H1 (cell line): ENCODE data around the gene RGS14. TPM values are rescaled to one million over a fixed set of nuclear protein-coding genes. Genes with fewer than 3 reads are reported as not detected.
A peak's percentile ranks its signal among the peaks of the same experiment; 100 is the strongest.

Experiments
- CTCF ChIA-PET: fragments of 300-600 bp; sonication (Branson Sonifier 250); formaldehyde crosslinking; loops from one replicate; lab custom pipeline; 2021; ENCODE audit not compliant: partially characterized antibody; lab: Charles Lee
- POLR2A ChIA-PET: fragments of 300-600 bp; sonication (Branson Sonifier 250); formaldehyde crosslinking; loops from one replicate; lab custom pipeline; 2021; ENCODE audit warnings: inconsistent platforms; ENCODE audit not compliant: partially characterized antibody; lab: Charles Lee
- DNase-seq, 2 experiments: peaks; one replicate each; pipeline versions ENCODE4 v3.0.0 to v3.0.0-alpha.2; 2010 to 2022; ENCODE audit warnings: low spot score in 2 of 2, low read depth in 1 of 2, mixed read lengths in 1 of 2
- FAIRE-seq: peaks from 2 replicates; lab custom pipeline; 2011; peaks lifted over from hg19 to GRCh38; lab: Jason Lieb, UNC
- H2AFZ ChIP-seq: 2 replicates; pipeline ENCODE4 v1.8.1; 2012; ENCODE audit warnings: low read length, inconsistent platforms
- H2AK5ac ChIP-seq: 2 replicates; pipeline ENCODE4 v1.6.1; 2013; ENCODE audit warnings: low read depth, low read length
- H2BK120ac ChIP-seq: replicated peaks from 2 replicates; pipeline ENCODE3; 2013; ENCODE audit warnings: low read depth, low read length, inconsistent platforms
- H2BK12ac ChIP-seq: 2 replicates; pipeline ENCODE4 v1.6.1; 2013; ENCODE audit warnings: low read depth, low read length
- H2BK15ac ChIP-seq: 2 replicates; pipeline ENCODE4 v1.6.1; 2013; ENCODE audit warnings: low read length
- H2BK20ac ChIP-seq: 2 replicates; pipeline ENCODE4 v1.6.1; 2013; ENCODE audit warnings: low read length
- H2BK5ac ChIP-seq: 2 replicates; pipeline ENCODE4 v1.6.1; 2013; ENCODE audit warnings: low read depth, low read length
- H3K14ac ChIP-seq: 2 replicates; pipeline ENCODE4 v1.6.1; 2013; ENCODE audit warnings: inconsistent platforms; ENCODE audit not compliant: insufficient read length
- H3K18ac ChIP-seq: 2 replicates; pipeline ENCODE4 v1.6.1; 2013; ENCODE audit warnings: low read length; ENCODE audit errors: extremely low read depth
- H3K23ac ChIP-seq: 2 replicates; pipeline ENCODE4 v1.6.1; 2013; ENCODE audit warnings: inconsistent platforms; ENCODE audit not compliant: insufficient read length
- H3K23me2 ChIP-seq: 2 replicates; pipeline ENCODE4 v1.6.1; 2013; ENCODE audit warnings: low read depth, low read length
- H3K27ac ChIP-seq: 2 replicates; pipeline ENCODE4 v1.6.1; 2011; ENCODE audit warnings: low read depth, low read length, inconsistent platforms
- H3K27me3 ChIP-seq, 4 experiments: replicated peaks in 1 of 4; 1 replicate in 1 of 4; 2 replicates in 3 of 4; pipeline versions ENCODE4 v1.6.1 to v1.8.1; 2011 to 2013; ENCODE audit warnings: low read length in 3 of 4, mild to moderate bottlenecking in 3 of 4, inconsistent platforms in 2 of 4, mixed read lengths in 2 of 4, moderate library complexity in 1 of 4; ENCODE audit not compliant: control insufficient read depth in 3 of 4, insufficient read depth in 3 of 4; ENCODE audit errors: extremely low read depth in 1 of 4
- H3K36me3 ChIP-seq, 4 experiments: 2 replicates each; pipeline versions ENCODE4 v1.6.1 to v1.8.1; 2011 to 2013; ENCODE audit warnings: mild to moderate bottlenecking in 4 of 4, low read length in 3 of 4, moderate library complexity in 2 of 4, control low read depth in 1 of 4, inconsistent platforms in 1 of 4; ENCODE audit not compliant: insufficient read depth in 4 of 4, control insufficient read depth in 2 of 4
- H3K4ac ChIP-seq: replicated peaks from 2 replicates; pipeline ENCODE3; 2013; ENCODE audit warnings: low read length, low read depth, mixed read lengths, inconsistent platforms; ENCODE audit not compliant: insufficient read length
- H3K4me1 ChIP-seq, 4 experiments: replicated peaks in 1 of 4; 1 replicate in 1 of 4; 2 replicates in 3 of 4; pipeline versions ENCODE4 v1.6.1 to v1.8.1; 2011 to 2013; ENCODE audit warnings: low read length in 3 of 4, inconsistent platforms in 2 of 4, mixed read lengths in 1 of 4; ENCODE audit not compliant: insufficient read depth in 4 of 4, control insufficient read depth in 3 of 4
- H3K4me2 ChIP-seq, 2 experiments: 2 replicates each; pipeline versions ENCODE4 v1.6.1 to v1.8.1; 2011 to 2013; ENCODE audit warnings: low read depth in 2 of 2, low read length in 2 of 2, control low read depth in 1 of 2, inconsistent platforms in 1 of 2, mild to moderate bottlenecking in 1 of 2; ENCODE audit not compliant: insufficient read depth in 1 of 2
- H3K4me3 ChIP-seq, 4 experiments: fragments of 200-600, 300-600 bp in 1 of 4; sonication (generic), shearing (Covaris generic), sonication (Bioruptor Twin) in 1 of 4; 2 replicates each; pipeline versions ENCODE4 v1.5.1 to v1.8.1; 2011 to 2016; ENCODE audit warnings: low read length in 4 of 4, low read depth in 3 of 4, control low read depth in 2 of 4, inconsistent platforms in 2 of 4, mild to moderate bottlenecking in 2 of 4, mixed read lengths in 1 of 4, moderate library complexity in 1 of 4; ENCODE audit not compliant: insufficient read depth in 2 of 4; ENCODE audit errors: extremely low read depth in 1 of 4
- H3K56ac ChIP-seq: replicated peaks from 2 replicates; pipeline ENCODE3; 2013; ENCODE audit warnings: low read depth, mild to moderate bottlenecking, mixed read lengths, low read length, inconsistent platforms; ENCODE audit not compliant: insufficient read length
- H3K79me1 ChIP-seq: 2 replicates; pipeline ENCODE4 v1.6.1; 2013; ENCODE audit warnings: low read depth, low read length, control low read depth
- H3K79me2 ChIP-seq, 2 experiments: 2 replicates each; pipeline versions ENCODE4 v1.6.1 to v1.8.1; 2012 to 2013; ENCODE audit warnings: low read length in 2 of 2, mild to moderate bottlenecking in 2 of 2, inconsistent platforms in 1 of 2; ENCODE audit not compliant: insufficient read depth in 2 of 2, control insufficient read depth in 1 of 2
- H3K9ac ChIP-seq, 4 experiments: replicated peaks in 1 of 4; 1 replicate in 1 of 4; 2 replicates in 3 of 4; pipeline versions ENCODE4 v1.6.1 to v1.8.1; 2011 to 2013; ENCODE audit warnings: low read depth in 3 of 4, low read length in 3 of 4, control low read depth in 2 of 4, mild to moderate bottlenecking in 2 of 4, moderate library complexity in 2 of 4, inconsistent platforms in 1 of 4; ENCODE audit errors: extremely low read depth in 1 of 4
- H3K9me3 ChIP-seq, 2 experiments: 2 replicates each; pipeline versions ENCODE4 v1.6.1 to v1.8.1; 2012 to 2013; ENCODE audit warnings: mild to moderate bottlenecking in 2 of 2, moderate library complexity in 2 of 2, control low read depth in 1 of 2, inconsistent platforms in 1 of 2, low read depth in 1 of 2, low read length in 1 of 2, mixed read lengths in 1 of 2; ENCODE audit not compliant: insufficient read depth in 2 of 2
- H4K20me1 ChIP-seq, 2 experiments: replicated peaks in 1 of 2; 2 replicates each; pipeline versions ENCODE3 to v1.8.1; 2011 to 2013; ENCODE audit warnings: inconsistent platforms in 2 of 2, low read length in 2 of 2, mild to moderate bottlenecking in 1 of 2; ENCODE audit not compliant: insufficient read depth in 2 of 2, control insufficient read depth in 1 of 2
- H4K5ac ChIP-seq: 2 replicates; pipeline ENCODE4 v1.6.1; 2013; ENCODE audit warnings: low read length, low read depth, mixed read lengths, inconsistent platforms; ENCODE audit not compliant: insufficient read length
- H4K8ac ChIP-seq: 2 replicates; pipeline ENCODE4 v1.8.0; 2013; ENCODE audit warnings: mild to moderate bottlenecking, moderate library complexity, low read length, inconsistent platforms; ENCODE audit not compliant: insufficient read depth; ENCODE audit errors: extremely low read depth
- H4K91ac ChIP-seq: replicated peaks from 2 replicates; pipeline ENCODE3; 2013; ENCODE audit warnings: low read length, mixed read lengths, inconsistent platforms; ENCODE audit not compliant: insufficient read length
- CHD1 ChIP-seq: IDR thresholded peaks from 2 replicates; pipeline ENCODE4 v1.6.1; 2012; ENCODE audit warnings: low read depth, low read length, improper control_type of control experiment
- CREB1 ChIP-seq: IDR thresholded peaks from 2 replicates; pipeline ENCODE4 v1.6.1; 2012; ENCODE audit warnings: inconsistent platforms
- KDM4A ChIP-seq: IDR thresholded peaks from one replicate; pipeline ENCODE4 v1.7.1; 2012; ENCODE audit warnings: low read depth, mild to moderate bottlenecking, moderate library complexity, low read length, inconsistent platforms; ENCODE audit not compliant: severe bottlenecking
- RXRA ChIP-seq: IDR thresholded peaks from 2 replicates; pipeline ENCODE4 v1.6.1; 2011; ENCODE audit warnings: low read depth, mild to moderate bottlenecking, low read length, moderate library complexity; ENCODE audit not compliant: insufficient read depth
- SIN3A ChIP-seq, 2 experiments: IDR thresholded peaks in 1 of 2; conservative IDR thresholded peaks in 1 of 2; 2 replicates each; pipeline ENCODE4 v1.6.1; 2011 to 2012; ENCODE audit warnings: low read length in 2 of 2, improper control_type of control experiment in 1 of 2, low read depth in 1 of 2, mild to moderate bottlenecking in 1 of 2
- TBP ChIP-seq: IDR thresholded peaks from 2 replicates; pipeline ENCODE4 v1.6.1; 2011; ENCODE audit warnings: low read depth, low read length, improper control_type of control experiment
- WGBS, 2 experiments: shearing (Covaris generic) in 1 of 2; methylation state at CpG; one replicate each; pipeline versions ENCODE4 v1.1.6 to v1.1.7; 2013 to 2015; ENCODE audit warnings: low lambda C conversion rate in 2 of 2, mixed read lengths in 2 of 2, inconsistent platforms in 1 of 2, low coverage in 1 of 2, missing lambda C conversion rate in 1 of 2; ENCODE audit not compliant: insufficient replicate concordance in 2 of 2, insufficient coverage in 1 of 2, insufficient read length in 1 of 2; ENCODE audit errors: extremely low coverage in 1 of 2, missing lambda C conversion rate in 1 of 2; 5-methylcytosine and 5-hydroxymethylcytosine counted together
- polyA plus RNA-seq, 7 experiments: library from polyadenylated mRNA; depleted of rRNA in 3 of 7; stranded (reverse) in 5 of 7; unstranded in 2 of 7; fragments of >200 nt in 5 of 7; fragments of 200-250 nt in 2 of 7; gene quantifications; 1 replicate in 5 of 7; 2 replicates in 1 of 7; 4 replicates in 1 of 7; pipeline versions ENCODE4 v1.2.1 to v1.2.3, GENCODE V29; 2011 to 2013; ENCODE audit warnings: missing spikeins in 2 of 7, mixed read lengths in 2 of 7
- total RNA-seq: library from RNA; stranded (reverse); fragmentation: NEBNext Ultra II Directional; extraction: Animal tissue kit (Norgen Biotek cat#: 25700); gene quantifications from 2 replicates; pipeline ENCODE4 v1.2.1, GENCODE V29; 2021
- TF ChIP-seq, protein P1 (sequence below): IDR thresholded peaks from 2 replicates; pipeline ENCODE4 v1.6.1; 2011; ENCODE audit warnings: low read length, improper control_type of control experiment
- TF ChIP-seq, protein P2 (sequence below): IDR thresholded peaks from 2 replicates; pipeline ENCODE4 v1.6.1; 2012; ENCODE audit warnings: inconsistent platforms

The RGS14 gene
- total and polyA plus RNA-seq, 2 of the 8 experiments (the other 6 are each of a cell fraction or from before 2014, with no cell fraction given): 24.4 to 46.1 TPM

DNA sequence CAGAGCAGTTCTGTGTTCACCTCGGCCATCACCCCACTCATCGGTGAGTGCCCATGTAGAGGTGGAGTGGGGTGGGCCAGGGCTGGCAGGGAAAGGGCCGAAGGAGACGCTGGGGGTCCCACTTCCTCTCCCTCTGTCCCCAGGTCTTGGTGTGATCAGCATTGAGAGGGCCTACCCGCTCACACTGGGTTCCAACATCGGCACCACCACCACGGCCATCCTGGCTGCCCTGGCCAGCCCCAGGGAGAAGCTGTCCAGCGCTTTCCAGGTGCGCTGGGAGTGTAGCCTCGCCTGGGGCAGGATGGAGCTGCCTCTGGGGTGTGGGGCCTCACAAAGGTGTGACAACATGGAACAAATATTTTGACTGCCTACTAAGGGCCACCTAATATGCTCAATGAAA lies 39.1 kb downstream of the RGS14 start:
- peak overlapping the region; percentile 86; the same call in 1 of the 2 replicates for H4K8ac ChIP-seq
- TF ChIP-seq, protein P1, sequence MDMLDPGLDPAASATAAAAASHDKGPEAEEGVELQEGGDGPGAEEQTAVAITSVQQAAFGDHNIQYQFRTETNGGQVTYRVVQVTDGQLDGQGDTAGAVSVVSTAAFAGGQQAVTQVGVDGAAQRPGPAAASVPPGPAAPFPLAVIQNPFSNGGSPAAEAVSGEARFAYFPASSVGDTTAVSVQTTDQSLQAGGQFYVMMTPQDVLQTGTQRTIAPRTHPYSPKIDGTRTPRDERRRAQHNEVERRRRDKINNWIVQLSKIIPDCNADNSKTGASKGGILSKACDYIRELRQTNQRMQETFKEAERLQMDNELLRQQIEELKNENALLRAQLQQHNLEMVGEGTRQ: no peak
- TF ChIP-seq CREB1 (no peak), TBP (no peak), SIN3A (conservative IDR thresholded peaks at IDR 0.05 in 1 of 2, IDR thresholded peaks at IDR 0.05 in 1 of 2; ENCODE audit: low read depth in 1 of 2, low read length in 2 of 2) (no peak), CHD1 (no peak), RXRA (no peak), KDM4A (no peak)
- TF ChIP-seq, protein P2, sequence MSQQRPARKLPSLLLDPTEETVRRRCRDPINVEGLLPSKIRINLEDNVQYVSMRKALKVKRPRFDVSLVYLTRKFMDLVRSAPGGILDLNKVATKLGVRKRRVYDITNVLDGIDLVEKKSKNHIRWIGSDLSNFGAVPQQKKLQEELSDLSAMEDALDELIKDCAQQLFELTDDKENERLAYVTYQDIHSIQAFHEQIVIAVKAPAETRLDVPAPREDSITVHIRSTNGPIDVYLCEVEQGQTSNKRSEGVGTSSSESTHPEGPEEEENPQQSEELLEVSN: no peak
- FAIRE-seq (no peak), DNase-seq (no peak)
- H3K79me2 ChIP-seq: no peaks in the 10 kb centered on the region
- no peaks in the 10 kb centered on the region; a peak in 1 of 7 replicates for H3K4me1 ChIP-seq
- no peak overlapping the region for H4K91ac ChIP-seq
- H3K23me2 ChIP-seq: no peaks in the 10 kb centered on the region
- no peak overlapping the region for H3K9ac ChIP-seq
- no peaks in the 10 kb centered on the region for H3K79me1 ChIP-seq
- H3K27me3 ChIP-seq: peaks cover 0 to 16% (median 9%) of the 10 kb centered on the region in 4 experiments; a peak in 6 of 7 replicates
- H3K18ac ChIP-seq: no peak overlapping the region
- H2BK20ac ChIP-seq: 0 out of 2 replicates have a peak overlapping the region, but pooled peaks have one; percentile 48
- H3K36me3 ChIP-seq: no peaks in the 10 kb centered on the region
- no peak overlapping the region for H3K4ac ChIP-seq
- H2BK15ac ChIP-seq: no peak overlapping the region
- no peak overlapping the region for H3K14ac ChIP-seq
- H2BK12ac ChIP-seq: peak overlapping the region; percentile 84; the same call in 1 of the 2 replicates
- POLR2A ChIA-PET: interaction anchor here (0.7 to 10.8 kb wide), 3 partner anchors 12 to 58 kb away, joined by 3 to 143 read pairs (median 5); partner anchors contain the start of gene PRR7
- H3K4me2 ChIP-seq: no peak overlapping the region
- H3K9me3 ChIP-seq: no peaks in the 10 kb centered on the region
- H3K27ac ChIP-seq: no peak overlapping the region
- no peak overlapping the region for H3K56ac ChIP-seq
- H3K4me3 ChIP-seq: no peak overlapping the region
- 89% methylated on average over 8 of the region's 10 CpGs; no CpG with 5 or more reads in 1 of the 2 experiments for WGBS, 2 experiments
- H2AK5ac ChIP-seq: no peak overlapping the region
- H3K23ac ChIP-seq: no peak overlapping the region
- no peaks in the 10 kb centered on the region for H4K20me1 ChIP-seq
- H2BK5ac ChIP-seq: no peak overlapping the region
- no peak overlapping the region for H4K5ac ChIP-seq
- CTCF ChIA-PET: interaction anchor here (1.0 to 18.7 kb wide), 3 partner anchors 9 to 24 kb away, joined by 3 to 363 read pairs (median 4); no protein-coding TSS in a partner anchor
- H2AFZ ChIP-seq: no peak overlapping the region
- no peak overlapping the region for H2BK120ac ChIP-seq
